GM19035 (cell line): ENCODE results near the gene TUT4.
A peak's percentile ranks its signal among the peaks of the same experiment; 100 is the strongest.

Source experiments
- ATAC-seq: cut with Tn5 transposase; IDR thresholded peaks from one replicate; pipeline ENCODE4 v1.9.1; 2021; ENCODE audit not compliant: unreplicated experiment

Gene TUT4

GRCh38 chr1:52576074-52576473, 23.2 kb upstream of the TUT4 start:
- ATAC-seq: no peak

DNA sequence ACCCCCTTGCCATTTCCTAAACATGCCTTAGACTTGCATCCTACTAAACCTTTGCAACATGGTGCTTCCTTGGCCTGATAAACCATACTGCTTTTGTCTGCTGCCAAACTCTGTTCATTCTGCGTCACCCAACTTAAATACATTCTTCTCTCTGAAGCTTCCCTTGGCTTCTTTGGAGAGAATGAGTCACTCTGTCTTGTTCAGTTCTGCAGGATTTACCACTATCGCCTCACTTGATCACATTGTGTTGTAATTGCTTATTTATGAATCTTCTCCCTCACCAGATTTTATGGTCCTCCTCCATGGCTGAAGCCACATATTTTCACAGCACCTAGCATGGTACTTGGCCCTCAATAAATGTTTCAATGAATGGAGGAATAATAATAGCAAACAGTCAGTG, 21.7 kb upstream of the TUT4 start:
- ATAC-seq: no peak

DNA sequence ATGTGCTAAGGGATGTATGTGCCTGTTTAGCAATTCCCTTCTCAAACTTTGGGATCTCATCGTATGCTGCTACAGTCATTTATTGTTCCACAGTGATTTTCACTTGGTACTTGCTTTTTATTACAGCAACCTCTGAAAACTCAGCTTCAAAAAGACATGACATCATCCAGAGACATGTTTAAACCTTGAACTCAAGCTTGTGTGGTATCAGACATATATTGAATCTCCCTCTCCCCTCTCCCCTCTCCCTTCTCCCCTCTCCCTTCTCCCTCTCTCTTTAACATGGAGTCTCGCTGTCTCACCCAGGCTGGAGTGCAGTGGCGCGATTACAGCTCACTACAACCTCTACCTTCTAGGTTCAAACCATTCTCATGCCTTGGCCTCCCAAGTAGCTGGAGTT, 19.5 kb upstream of the TUT4 start:
- ATAC-seq: no peak

GRCh38 chr1:52571783-52572182, 18.9 kb upstream of the TUT4 start:
- ATAC-seq: no peak

GRCh38 chr1:52569449-52570210, 16.7 kb upstream of the TUT4 start:
- ATAC-seq: no peak

DNA sequence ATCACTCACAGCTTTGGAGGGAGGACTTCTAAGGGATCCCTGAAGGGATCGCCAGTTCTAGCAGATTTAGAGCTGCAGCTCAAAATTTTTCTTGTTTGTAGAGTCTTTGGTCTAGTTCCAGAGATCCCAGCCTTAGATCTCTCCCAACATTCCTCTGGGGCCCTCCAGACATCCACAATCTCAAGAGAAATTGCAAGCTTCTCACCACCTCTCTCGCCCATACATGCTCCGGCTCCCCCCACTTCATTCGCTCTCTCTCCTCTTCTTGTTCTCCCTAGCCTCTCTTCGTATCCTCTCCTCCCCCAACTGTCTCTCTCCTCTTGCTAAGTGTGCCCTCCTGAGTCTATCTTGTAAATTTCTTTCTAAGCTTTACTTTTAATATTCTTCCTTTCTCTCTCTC, 15.1 kb upstream of the TUT4 start:
- ATAC-seq: no peak

- no peak for ATAC-seq
These were observed 9.9 kb upstream of the TUT4 start for GRCh38 chr1:52562766-52563165.

GRCh38 chr1:52559875-52560274, 7.0 kb upstream of the TUT4 start:
- ATAC-seq: no peak

GRCh38 chr1:52558941-52559340, 6.0 kb upstream of the TUT4 start:
- no peak for ATAC-seq

GRCh38 chr1:52556641-52557360, 3.9 kb upstream of the TUT4 start:
- ATAC-seq: no peak

DNA sequence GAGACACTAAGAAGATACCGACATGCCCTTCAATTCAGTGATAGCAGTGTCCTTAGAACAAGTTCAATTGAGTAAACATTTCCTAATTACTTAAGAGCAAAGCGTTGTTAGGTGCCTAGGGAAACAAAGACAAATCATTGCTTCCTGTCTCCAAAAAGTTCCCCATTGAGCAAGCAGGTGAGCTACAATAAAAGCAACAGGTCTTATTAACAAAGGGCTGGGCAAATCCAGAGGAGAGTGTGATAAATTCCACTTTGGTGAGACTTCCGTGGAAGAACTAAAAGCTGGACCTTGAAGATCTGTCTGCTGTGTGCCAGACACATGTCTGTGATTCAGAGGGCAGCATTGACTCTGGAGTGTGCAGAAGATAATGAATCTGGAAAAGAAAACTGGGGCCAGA, 1.9 kb upstream of the TUT4 start:
- no peak for ATAC-seq

DNA sequence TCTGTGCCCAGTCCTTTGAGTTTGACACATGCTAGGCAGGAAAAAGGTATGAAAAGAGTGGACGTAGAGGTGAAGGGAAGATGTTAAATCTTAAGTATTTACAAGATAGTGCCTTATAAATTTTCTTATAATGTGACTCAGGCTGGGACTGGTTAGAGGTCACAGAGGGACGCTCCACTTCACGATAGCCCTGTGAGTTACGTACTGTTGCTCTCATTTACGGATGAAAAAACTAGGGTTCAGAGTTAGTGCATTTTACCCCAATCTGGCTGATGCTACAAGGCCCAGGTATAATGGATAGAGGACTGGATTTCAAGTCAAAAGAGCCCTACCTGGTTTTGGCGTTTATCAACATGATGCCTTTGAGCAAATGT, 1.4 kb upstream of the TUT4 start:
- ATAC-seq: no peak

GRCh38 chr1:52553362-52554266, 722 bp upstream of the TUT4 start:
- peak; percentile 62 for ATAC-seq

GRCh38 chr1:52552236-52552504, 722 bp downstream of the TUT4 start:
- peak; percentile 31 for ATAC-seq

GRCh38 chr1:52551507-52552235, 1.2 kb downstream of the TUT4 start:
- ATAC-seq: no peak

DNA sequence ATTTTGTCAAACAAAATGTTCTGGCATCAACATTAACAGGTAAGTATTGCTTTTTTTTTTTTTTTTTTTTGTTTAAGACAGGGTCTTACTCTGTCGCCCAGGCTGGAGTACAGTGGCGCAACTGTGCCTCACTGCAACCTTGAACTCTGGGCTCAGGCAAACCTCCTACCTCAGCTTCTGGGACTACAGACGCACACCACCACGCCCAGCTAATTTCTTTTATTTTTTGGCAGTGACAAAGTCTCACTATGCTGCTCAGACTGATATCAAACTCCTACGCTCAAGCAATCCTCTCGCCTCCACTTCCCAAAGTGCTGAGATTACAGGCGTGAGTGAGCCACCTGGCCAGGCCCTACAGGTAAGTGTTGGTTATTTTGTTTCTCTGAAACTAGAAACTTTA, 2.4 kb downstream of the TUT4 start:
- ATAC-seq: no peak

- ATAC-seq: no peak
These were observed 3.6 kb downstream of the TUT4 start for GRCh38 chr1:52549267-52549666.

DNA sequence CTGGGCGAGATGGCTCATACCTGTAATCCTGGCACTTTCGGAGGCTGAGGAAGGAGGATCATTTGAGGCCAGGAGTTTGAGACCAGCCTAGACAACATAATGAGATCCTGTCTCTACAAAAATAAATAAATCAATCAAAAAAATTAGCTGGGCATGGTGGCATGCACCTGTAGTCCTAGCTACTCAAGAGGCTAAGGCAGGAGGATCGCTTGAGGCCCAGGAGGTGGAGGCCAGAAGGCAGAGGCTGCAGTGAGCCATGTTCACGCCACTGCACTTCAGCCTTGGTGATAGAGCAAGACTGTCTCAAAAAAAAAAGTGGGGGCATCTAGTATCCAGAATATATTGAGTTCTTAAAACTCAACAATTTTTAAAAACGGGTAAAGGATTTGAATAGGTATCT, 6.0 kb downstream of the TUT4 start:
- ATAC-seq: no peak

- no peak for ATAC-seq
These were observed 8.0 kb downstream of the TUT4 start for GRCh38 chr1:52544665-52545525.

GRCh38 chr1:52542085-52542688, 10.7 kb downstream of the TUT4 start:
- no peak for ATAC-seq
